ENCODE measurements around the gene CAMTA1. TPM values are rescaled to one million over a fixed set of nuclear protein-coding genes. Genes with fewer than 3 reads are reported as not detected.
"Not testable (repeated sequence)": the region's sequence is repeated elsewhere in the genome, so short reads cannot be mapped to it uniquely, and the experiment has no call there.

CAMTA1 gene
- total RNA-seq, 2 experiments from 2014 or later = 45.5 to 45.6 TPM

- ATAC-seq (ENCODE audit: low read depth) (no peak), DNase-seq (no peak)
- Mint-ChIP-seq H3K9me3 (no peaks in the 10 kb centered on the region), H3K27me3 (peaks cover 14% of the 10 kb centered on the region), H3K4me1 (no peaks in the 10 kb centered on the region), H3K4me3 (no peak overlapping the region), H3K36me3 (no peaks in the 10 kb centered on the region), H3K27ac (no peak overlapping the region)
- POLR2A ChIA-PET = interaction anchor here (0.7 kb wide), 1 partner anchor 31 kb away, joined by 3 read pairs; no protein-coding TSS in a partner anchor
Observed at GRCh38 chr1:7683521-7683920, 898.3 kb downstream of the CAMTA1 start.

GRCh38 chr1:7684132-7684531 is 898.9 kb downstream of the CAMTA1 start:
- no peak for ATAC-seq (ENCODE audit: low read depth)
- POLR2A ChIA-PET = no interaction called here

DNA sequence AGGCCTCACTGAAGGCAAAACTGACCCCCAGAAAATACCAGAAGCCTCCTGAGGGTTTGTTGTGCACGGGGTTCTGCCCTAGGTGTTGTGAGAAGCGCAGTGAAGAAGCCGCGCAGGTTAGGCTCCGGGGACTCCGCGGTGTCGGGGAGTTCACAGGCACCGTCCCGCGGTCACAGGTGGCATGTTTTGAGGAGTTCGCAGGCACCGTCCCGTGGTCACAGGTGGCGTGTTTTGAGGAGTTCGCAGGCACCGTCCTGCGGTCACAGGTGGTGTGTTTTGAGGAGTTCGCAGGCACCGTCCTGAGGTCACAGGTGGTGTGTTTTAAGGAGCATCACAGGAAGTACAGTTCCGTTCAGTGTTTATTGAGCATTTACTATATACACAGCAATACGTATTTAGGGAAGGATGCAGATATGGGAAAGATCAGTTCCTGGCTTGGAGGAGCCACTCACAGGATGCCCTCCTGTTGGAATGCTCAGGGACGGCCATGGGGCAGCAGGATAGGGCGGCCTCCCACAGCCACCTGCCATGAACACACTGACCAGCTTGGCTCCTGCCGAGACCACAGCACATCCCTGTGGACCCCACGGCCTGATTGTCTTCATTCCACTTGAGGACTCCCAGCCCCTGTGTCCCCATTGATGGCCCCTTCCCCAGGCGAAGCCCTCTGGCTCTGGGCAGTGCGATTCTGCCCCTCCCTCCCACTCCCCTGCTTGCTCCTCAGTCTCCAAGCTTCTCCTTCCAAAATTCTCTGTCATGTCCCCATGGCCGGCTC is 899.8 kb downstream of the CAMTA1 start:
- no peak for DNase-seq
- Mint-ChIP-seq H3K27ac (no peak overlapping the region), H3K36me3 (no peaks in the 10 kb centered on the region), H3K9me3 (no peaks in the 10 kb centered on the region), H3K4me3 (no peak overlapping the region), H3K27me3 (peaks cover 9% of the 10 kb centered on the region), H3K4me1 (no peaks in the 10 kb centered on the region)
- ATAC-seq (ENCODE audit: low read depth) = no peak
- POLR2A ChIA-PET = no interaction called here

More at GRCh38 chr1:7684132-7684531, 898.9 kb downstream of the CAMTA1 start:
- no peak for DNase-seq
- H3K27me3 Mint-ChIP-seq = peaks cover 14% of the 10 kb centered on the region
- H3K27ac Mint-ChIP-seq = no peak overlapping the region
- no peaks in the 10 kb centered on the region for H3K36me3 Mint-ChIP-seq
- no peaks in the 10 kb centered on the region for H3K4me1 Mint-ChIP-seq
- H3K4me3 Mint-ChIP-seq = no peak overlapping the region
- no peaks in the 10 kb centered on the region for H3K9me3 Mint-ChIP-seq

- peaks cover 13% of the 10 kb centered on the region for H3K27me3 Mint-ChIP-seq
- H3K4me3 Mint-ChIP-seq = no peak overlapping the region
- no peaks in the 10 kb centered on the region for H3K36me3 Mint-ChIP-seq
- no peak for ATAC-seq (ENCODE audit: low read depth)
- no peak for DNase-seq
- H3K9me3 Mint-ChIP-seq = no peaks in the 10 kb centered on the region
- no peaks in the 10 kb centered on the region for H3K4me1 Mint-ChIP-seq
- H3K27ac Mint-ChIP-seq = no peak overlapping the region
- POLR2A ChIA-PET = no interaction called here
Observed at GRCh38 chr1:7686301-7686850, 901.1 kb downstream of the CAMTA1 start.

GRCh38 chr1:7687411-7687810 is 902.2 kb downstream of the CAMTA1 start:
- no peak overlapping the region for H3K4me3 Mint-ChIP-seq
- POLR2A ChIA-PET = no interaction called here
- no peaks in the 10 kb centered on the region for H3K4me1 Mint-ChIP-seq
- no peak overlapping the region for H3K27ac Mint-ChIP-seq
- DNase-seq (no peak), ATAC-seq (ENCODE audit: low read depth) (no peak)
- peaks cover 9% of the 10 kb centered on the region for H3K27me3 Mint-ChIP-seq
- H3K36me3 Mint-ChIP-seq = no peaks in the 10 kb centered on the region
- H3K9me3 Mint-ChIP-seq = no peaks in the 10 kb centered on the region

- POLR2A ChIA-PET = no interaction called here
- Mint-ChIP-seq H3K36me3 (no peaks in the 10 kb centered on the region), H3K9me3 (peaks cover under 1% of the 10 kb centered on the region), H3K27ac (no peak overlapping the region), H3K4me3 (no peak overlapping the region), H3K27me3 (peaks cover 9% of the 10 kb centered on the region), H3K4me1 (no peaks in the 10 kb centered on the region)
- ATAC-seq (ENCODE audit: low read depth) = no peak
- no peak for DNase-seq
Observed at GRCh38 chr1:7688659-7689058, 903.4 kb downstream of the CAMTA1 start.

- H3K27me3 Mint-ChIP-seq; POLR2A ChIA-PET; H3K4me3 Mint-ChIP-seq; H3K36me3 Mint-ChIP-seq; DNase-seq; ATAC-seq (ENCODE audit: low read depth); H3K4me1 Mint-ChIP-seq; H3K27ac Mint-ChIP-seq; H3K9me3 Mint-ChIP-seq: not testable (repeated sequence)
Observed at GRCh38 chr1:7689307-7689706, 904.1 kb downstream of the CAMTA1 start.

DNA sequence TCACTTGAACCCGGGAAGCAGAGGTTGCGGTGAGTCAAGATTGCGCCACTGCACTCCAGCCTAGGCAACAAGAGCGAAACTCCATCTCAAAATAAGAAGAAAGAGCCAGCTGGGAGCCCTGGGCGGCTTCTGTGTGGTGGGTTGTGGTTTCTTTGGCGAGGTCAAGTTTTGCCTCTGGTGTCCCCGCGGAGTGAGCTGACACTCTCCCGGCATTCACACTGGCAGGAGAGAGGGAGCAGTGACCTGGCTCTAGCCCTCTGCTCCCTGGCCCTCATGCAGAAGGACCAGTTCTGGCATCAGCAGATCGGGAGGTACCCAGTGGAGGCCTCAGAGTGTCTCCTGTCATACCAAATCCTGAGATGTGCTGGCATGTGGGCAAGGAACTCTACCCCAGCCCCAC is 904.8 kb downstream of the CAMTA1 start:
- Mint-ChIP-seq H3K36me3 (no peaks in the 10 kb centered on the region), H3K4me1 (no peaks in the 10 kb centered on the region), H3K4me3 (no peak overlapping the region), H3K9me3 (peaks cover 4% of the 10 kb centered on the region), H3K27me3 (peaks cover 9% of the 10 kb centered on the region), H3K27ac (no peak overlapping the region)
- DNase-seq = no peak
- POLR2A ChIA-PET = no interaction called here
- ATAC-seq (ENCODE audit: low read depth) = no peak

GRCh38 chr1:7690496-7691182 is 905.4 kb downstream of the CAMTA1 start:
- Mint-ChIP-seq H3K36me3 (no peaks in the 10 kb centered on the region), H3K27me3 (peaks cover 9% of the 10 kb centered on the region), H3K27ac (no peak overlapping the region), H3K4me3 (no peak overlapping the region), H3K9me3 (peaks cover 4% of the 10 kb centered on the region), H3K4me1 (no peaks in the 10 kb centered on the region)
- POLR2A ChIA-PET = interaction anchor here (0.5 kb wide), 1 partner anchor 75 kb away, joined by 4 read pairs; no protein-coding TSS in a partner anchor
- ATAC-seq (ENCODE audit: low read depth) (no peak), DNase-seq (no peak)

DNA sequence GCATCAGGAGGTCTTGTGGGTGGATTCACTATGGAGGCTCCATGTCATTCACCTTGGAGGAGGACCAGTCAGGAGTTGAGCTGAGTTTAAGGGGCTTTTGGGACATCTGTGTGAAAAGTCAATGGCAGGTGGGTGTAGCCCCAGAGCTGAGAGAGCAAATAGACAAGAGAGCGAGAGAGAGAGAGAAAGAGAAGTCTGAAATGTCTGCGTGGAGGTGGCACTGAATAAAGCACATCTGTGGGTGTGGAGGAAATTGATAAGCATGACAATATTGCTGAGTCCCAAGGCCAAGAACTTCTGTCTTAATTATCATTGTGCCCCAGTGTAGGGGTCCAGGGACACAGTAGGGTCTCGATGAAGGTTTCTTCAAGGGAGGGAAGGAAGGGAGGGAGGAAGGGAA is 906.3 kb downstream of the CAMTA1 start:
- POLR2A ChIA-PET = no interaction called here
- DNase-seq (no peak), ATAC-seq (ENCODE audit: low read depth) (no peak)
- peaks cover 9% of the 10 kb centered on the region for H3K27me3 Mint-ChIP-seq
- peaks cover 4% of the 10 kb centered on the region for H3K9me3 Mint-ChIP-seq
- H3K4me3 Mint-ChIP-seq = no peak overlapping the region
- no peak overlapping the region for H3K27ac Mint-ChIP-seq
- H3K36me3 Mint-ChIP-seq = no peaks in the 10 kb centered on the region
- no peaks in the 10 kb centered on the region for H3K4me1 Mint-ChIP-seq

GRCh38 chr1:7692005-7692404 is 906.8 kb downstream of the CAMTA1 start:
- DNase-seq (no peak), ATAC-seq (ENCODE audit: low read depth) (no peak)
- POLR2A ChIA-PET = no interaction called here
- Mint-ChIP-seq H3K27me3 (peaks cover 9% of the 10 kb centered on the region), H3K4me1 (no peaks in the 10 kb centered on the region), H3K36me3 (no peaks in the 10 kb centered on the region), H3K27ac (no peak overlapping the region), H3K9me3 (peaks cover 4% of the 10 kb centered on the region), H3K4me3 (no peak overlapping the region)

DNA sequence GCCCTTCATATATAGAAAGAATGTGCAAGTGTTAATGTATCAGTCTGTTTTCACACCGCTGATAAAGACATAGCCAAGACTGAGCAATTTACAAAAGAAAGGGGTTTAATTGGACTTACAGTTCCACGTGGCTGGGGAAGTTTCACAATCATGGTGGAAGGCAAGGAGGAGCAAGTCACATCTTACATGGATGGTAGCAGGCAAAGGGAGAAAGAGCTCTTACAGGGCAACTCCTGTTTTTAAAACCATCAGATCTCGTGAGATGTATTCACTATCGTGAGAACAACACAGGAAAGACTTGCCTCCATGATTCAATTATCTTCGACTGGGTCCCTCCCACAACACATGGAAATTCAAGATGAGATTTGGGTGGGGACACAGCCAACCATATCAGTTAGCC is 907.8 kb downstream of the CAMTA1 start:
- H3K27ac Mint-ChIP-seq; H3K9me3 Mint-ChIP-seq; H3K4me1 Mint-ChIP-seq; H3K36me3 Mint-ChIP-seq; POLR2A ChIA-PET; H3K27me3 Mint-ChIP-seq; ATAC-seq (ENCODE audit: low read depth); DNase-seq; H3K4me3 Mint-ChIP-seq: not testable (repeated sequence)

- Mint-ChIP-seq H3K27me3 (peaks cover 9% of the 10 kb centered on the region), H3K9me3 (peaks cover 4% of the 10 kb centered on the region), H3K4me1 (no peaks in the 10 kb centered on the region), H3K27ac (no peak overlapping the region), H3K4me3 (no peak overlapping the region), H3K36me3 (no peaks in the 10 kb centered on the region)
- POLR2A ChIA-PET = no interaction called here
- ATAC-seq (ENCODE audit: low read depth) (no peak), DNase-seq (no peak)
Observed at GRCh38 chr1:7693662-7694061, 908.4 kb downstream of the CAMTA1 start.
